Effector memory CD4-positive, alpha-beta T cell (primary cell): ENCODE data around the gene FBXW11.

Experiments
- DNase-seq, 3 donors: peaks; one replicate each; pipeline ENCODE4 v3.0.0-alpha.2; 2020
- H3K27ac ChIP-seq: 2 replicates; pipeline ENCODE4 v1.7.0; 2013; ENCODE audit warnings: mild to moderate bottlenecking, low read length, moderate library complexity; ENCODE audit not compliant: insufficient read depth, poor library complexity, severe bottlenecking
- H3K27me3 ChIP-seq: replicated peaks from 2 replicates; pipeline ENCODE4 v1.7.0; 2013; ENCODE audit warnings: mild to moderate bottlenecking, low read length; ENCODE audit not compliant: insufficient read depth, control insufficient read depth, poor library complexity, severe bottlenecking
- H3K36me3 ChIP-seq: 2 replicates; pipeline ENCODE4 v1.7.0; 2013; ENCODE audit warnings: mild to moderate bottlenecking, low read length, moderate library complexity; ENCODE audit not compliant: control insufficient read depth, insufficient read depth
- H3K4me1 ChIP-seq: 2 replicates; pipeline ENCODE4 v1.7.0; 2013; ENCODE audit warnings: low read length, mild to moderate bottlenecking; ENCODE audit not compliant: control insufficient read depth, insufficient read depth, poor library complexity, severe bottlenecking
- H3K4me3 ChIP-seq: 2 replicates; pipeline ENCODE4 v1.7.0; 2013; ENCODE audit warnings: low read length, low read depth, mild to moderate bottlenecking; ENCODE audit not compliant: insufficient read depth, poor library complexity, severe bottlenecking
- H3K9me3 ChIP-seq: 2 replicates; pipeline ENCODE4 v1.7.0; 2013; ENCODE audit warnings: mild to moderate bottlenecking, low read length, moderate library complexity; ENCODE audit not compliant: control insufficient read depth

The FBXW11 gene

GRCh38 chr5:171957591-171958251, 48.7 kb downstream of the FBXW11 start:
- Histone ChIP-seq H3K9me3 (no peaks in the 10 kb centered on the region), H3K4me1 (peaks cover 15% of the 10 kb centered on the region), H3K4me3 (peak overlapping the region; percentile 8), H3K36me3 (no peaks in the 10 kb centered on the region), H3K27ac (no peak overlapping the region), H3K27me3 (no peaks in the 10 kb centered on the region)
- no peak for DNase-seq

GRCh38 chr5:171956887-171957495, 49.4 kb downstream of the FBXW11 start:
- H3K4me1 ChIP-seq, result peaks cover 15% of the 10 kb centered on the region
- no peaks in the 10 kb centered on the region for H3K36me3 ChIP-seq
- no peaks in the 10 kb centered on the region for H3K9me3 ChIP-seq
- no peak overlapping the region for H3K27ac ChIP-seq
- no peak for DNase-seq
- H3K27me3 ChIP-seq, result no peaks in the 10 kb centered on the region
- H3K4me3 ChIP-seq, result no peak overlapping the region

GRCh38 chr5:171956314-171956713, 50.1 kb downstream of the FBXW11 start:
- no peaks in the 10 kb centered on the region for H3K9me3 ChIP-seq
- no peaks in the 10 kb centered on the region for H3K36me3 ChIP-seq
- DNase-seq, result no peak
- H3K4me3 ChIP-seq, result no peak overlapping the region
- H3K4me1 ChIP-seq, result peaks cover 15% of the 10 kb centered on the region
- no peak overlapping the region for H3K27ac ChIP-seq
- H3K27me3 ChIP-seq, result no peaks in the 10 kb centered on the region

GRCh38 chr5:171955761-171956160, 50.7 kb downstream of the FBXW11 start:
- no peaks in the 10 kb centered on the region for H3K36me3 ChIP-seq
- H3K9me3 ChIP-seq, result no peaks in the 10 kb centered on the region
- H3K4me1 ChIP-seq, result peaks cover 15% of the 10 kb centered on the region
- no peak for DNase-seq
- no peaks in the 10 kb centered on the region for H3K27me3 ChIP-seq
- no peak overlapping the region for H3K4me3 ChIP-seq
- no peak overlapping the region for H3K27ac ChIP-seq

GRCh38 chr5:171954721-171955120, 51.7 kb downstream of the FBXW11 start:
- H3K27ac ChIP-seq, result no peak overlapping the region
- no peak for DNase-seq

GRCh38 chr5:171953860-171954701, 52.4 kb downstream of the FBXW11 start:
- H3K4me3 ChIP-seq, result no peak overlapping the region
- no peaks in the 10 kb centered on the region for H3K36me3 ChIP-seq
- no peak overlapping the region for H3K27ac ChIP-seq
- no peaks in the 10 kb centered on the region for H3K27me3 ChIP-seq
- H3K4me1 ChIP-seq, result peaks cover 14% of the 10 kb centered on the region
- DNase-seq, result no peak
- H3K9me3 ChIP-seq, result no peaks in the 10 kb centered on the region

More at GRCh38 chr5:171954721-171955120, 51.7 kb downstream of the FBXW11 start:
- Histone ChIP-seq H3K27me3 (no peaks in the 10 kb centered on the region), H3K9me3 (no peaks in the 10 kb centered on the region), H3K36me3 (no peaks in the 10 kb centered on the region), H3K4me1 (peaks cover 15% of the 10 kb centered on the region), H3K4me3 (no peak overlapping the region)

GRCh38 chr5:171952021-171952420, 54.4 kb downstream of the FBXW11 start:
- H3K27ac ChIP-seq, result no peak overlapping the region
- no peaks in the 10 kb centered on the region for H3K27me3 ChIP-seq
- no peaks in the 10 kb centered on the region for H3K4me1 ChIP-seq
- no peaks in the 10 kb centered on the region for H3K36me3 ChIP-seq
- no peaks in the 10 kb centered on the region for H3K9me3 ChIP-seq
- DNase-seq, result no peak
- H3K4me3 ChIP-seq, result no peak overlapping the region

GRCh38 chr5:171951218-171951617, 55.2 kb downstream of the FBXW11 start:
- H3K36me3 ChIP-seq, result no peaks in the 10 kb centered on the region
- no peaks in the 10 kb centered on the region for H3K4me1 ChIP-seq
- no peak for DNase-seq
- H3K9me3 ChIP-seq, result no peaks in the 10 kb centered on the region
- H3K27me3 ChIP-seq, result no peaks in the 10 kb centered on the region
- H3K27ac ChIP-seq, result no peak overlapping the region
- no peak overlapping the region for H3K4me3 ChIP-seq

- H3K36me3 ChIP-seq, result no peaks in the 10 kb centered on the region
- no peak for DNase-seq
- no peaks in the 10 kb centered on the region for H3K27me3 ChIP-seq
- no peak overlapping the region for H3K4me3 ChIP-seq
- H3K9me3 ChIP-seq, result no peaks in the 10 kb centered on the region
- H3K4me1 ChIP-seq, result no peaks in the 10 kb centered on the region
- H3K27ac ChIP-seq, result no peak overlapping the region
Measured at GRCh38 chr5:171946000-171946781, 60.2 kb downstream of the FBXW11 start.
